H1 (cell line): ENCODE data around the gene SLC39A11. TPM values are rescaled to one million over a fixed set of nuclear protein-coding genes. Genes with fewer than 3 reads are reported as not detected.

Experiments used
- CTCF ChIA-PET: fragments of 300-600 bp; sonication (Branson Sonifier 250); formaldehyde crosslinking; loops from one replicate; lab custom pipeline; 2021; ENCODE audit not compliant: partially characterized antibody; lab: Charles Lee
- POLR2A ChIA-PET: fragments of 300-600 bp; sonication (Branson Sonifier 250); formaldehyde crosslinking; loops from one replicate; lab custom pipeline; 2021; ENCODE audit warnings: inconsistent platforms; ENCODE audit not compliant: partially characterized antibody; lab: Charles Lee
- DNase-seq, 2 experiments: peaks; one replicate each; pipeline versions ENCODE4 v3.0.0 to v3.0.0-alpha.2; 2010 to 2022; ENCODE audit warnings: low spot score in 2 of 2, low read depth in 1 of 2, mixed read lengths in 1 of 2
- FAIRE-seq: peaks from 2 replicates; lab custom pipeline; 2011; peaks lifted over from hg19 to GRCh38; lab: Jason Lieb, UNC
- H2AFZ ChIP-seq: 2 replicates; pipeline ENCODE4 v1.8.1; 2012; ENCODE audit warnings: low read length, inconsistent platforms
- H2AK5ac ChIP-seq: 2 replicates; pipeline ENCODE4 v1.6.1; 2013; ENCODE audit warnings: low read depth, low read length
- H2BK120ac ChIP-seq: replicated peaks from 2 replicates; pipeline ENCODE3; 2013; ENCODE audit warnings: low read depth, low read length, inconsistent platforms
- H2BK12ac ChIP-seq: 2 replicates; pipeline ENCODE4 v1.6.1; 2013; ENCODE audit warnings: low read depth, low read length
- H2BK15ac ChIP-seq: 2 replicates; pipeline ENCODE4 v1.6.1; 2013; ENCODE audit warnings: low read length
- H2BK20ac ChIP-seq: 2 replicates; pipeline ENCODE4 v1.6.1; 2013; ENCODE audit warnings: low read length
- H2BK5ac ChIP-seq: 2 replicates; pipeline ENCODE4 v1.6.1; 2013; ENCODE audit warnings: low read depth, low read length
- H3K14ac ChIP-seq: 2 replicates; pipeline ENCODE4 v1.6.1; 2013; ENCODE audit warnings: inconsistent platforms; ENCODE audit not compliant: insufficient read length
- H3K18ac ChIP-seq: 2 replicates; pipeline ENCODE4 v1.6.1; 2013; ENCODE audit warnings: low read length; ENCODE audit errors: extremely low read depth
- H3K23ac ChIP-seq: 2 replicates; pipeline ENCODE4 v1.6.1; 2013; ENCODE audit warnings: inconsistent platforms; ENCODE audit not compliant: insufficient read length
- H3K23me2 ChIP-seq: 2 replicates; pipeline ENCODE4 v1.6.1; 2013; ENCODE audit warnings: low read depth, low read length
- H3K27ac ChIP-seq: 2 replicates; pipeline ENCODE4 v1.6.1; 2011; ENCODE audit warnings: low read depth, low read length, inconsistent platforms
- H3K27me3 ChIP-seq, 4 experiments: replicated peaks in 1 of 4; 1 replicate in 1 of 4; 2 replicates in 3 of 4; pipeline versions ENCODE4 v1.6.1 to v1.8.1; 2011 to 2013; ENCODE audit warnings: low read length in 3 of 4, mild to moderate bottlenecking in 3 of 4, inconsistent platforms in 2 of 4, mixed read lengths in 2 of 4, moderate library complexity in 1 of 4; ENCODE audit not compliant: control insufficient read depth in 3 of 4, insufficient read depth in 3 of 4; ENCODE audit errors: extremely low read depth in 1 of 4
- H3K36me3 ChIP-seq, 4 experiments: 2 replicates each; pipeline versions ENCODE4 v1.6.1 to v1.8.1; 2011 to 2013; ENCODE audit warnings: mild to moderate bottlenecking in 4 of 4, low read length in 3 of 4, moderate library complexity in 2 of 4, control low read depth in 1 of 4, inconsistent platforms in 1 of 4; ENCODE audit not compliant: insufficient read depth in 4 of 4, control insufficient read depth in 2 of 4
- H3K4ac ChIP-seq: replicated peaks from 2 replicates; pipeline ENCODE3; 2013; ENCODE audit warnings: low read length, low read depth, mixed read lengths, inconsistent platforms; ENCODE audit not compliant: insufficient read length
- H3K4me1 ChIP-seq, 4 experiments: replicated peaks in 1 of 4; 1 replicate in 1 of 4; 2 replicates in 3 of 4; pipeline versions ENCODE4 v1.6.1 to v1.8.1; 2011 to 2013; ENCODE audit warnings: low read length in 3 of 4, inconsistent platforms in 2 of 4, mixed read lengths in 1 of 4; ENCODE audit not compliant: insufficient read depth in 4 of 4, control insufficient read depth in 3 of 4
- H3K4me2 ChIP-seq, 2 experiments: 2 replicates each; pipeline versions ENCODE4 v1.6.1 to v1.8.1; 2011 to 2013; ENCODE audit warnings: low read depth in 2 of 2, low read length in 2 of 2, control low read depth in 1 of 2, inconsistent platforms in 1 of 2, mild to moderate bottlenecking in 1 of 2; ENCODE audit not compliant: insufficient read depth in 1 of 2
- H3K4me3 ChIP-seq, 4 experiments: fragments of 200-600, 300-600 bp in 1 of 4; sonication (generic), shearing (Covaris generic), sonication (Bioruptor Twin) in 1 of 4; 2 replicates each; pipeline versions ENCODE4 v1.5.1 to v1.8.1; 2011 to 2016; ENCODE audit warnings: low read length in 4 of 4, low read depth in 3 of 4, control low read depth in 2 of 4, inconsistent platforms in 2 of 4, mild to moderate bottlenecking in 2 of 4, mixed read lengths in 1 of 4, moderate library complexity in 1 of 4; ENCODE audit not compliant: insufficient read depth in 2 of 4; ENCODE audit errors: extremely low read depth in 1 of 4
- H3K56ac ChIP-seq: replicated peaks from 2 replicates; pipeline ENCODE3; 2013; ENCODE audit warnings: low read depth, mild to moderate bottlenecking, mixed read lengths, low read length, inconsistent platforms; ENCODE audit not compliant: insufficient read length
- H3K79me1 ChIP-seq: 2 replicates; pipeline ENCODE4 v1.6.1; 2013; ENCODE audit warnings: low read depth, low read length, control low read depth
- H3K79me2 ChIP-seq, 2 experiments: 2 replicates each; pipeline versions ENCODE4 v1.6.1 to v1.8.1; 2012 to 2013; ENCODE audit warnings: low read length in 2 of 2, mild to moderate bottlenecking in 2 of 2, inconsistent platforms in 1 of 2; ENCODE audit not compliant: insufficient read depth in 2 of 2, control insufficient read depth in 1 of 2
- H3K9ac ChIP-seq, 4 experiments: replicated peaks in 1 of 4; 1 replicate in 1 of 4; 2 replicates in 3 of 4; pipeline versions ENCODE4 v1.6.1 to v1.8.1; 2011 to 2013; ENCODE audit warnings: low read depth in 3 of 4, low read length in 3 of 4, control low read depth in 2 of 4, mild to moderate bottlenecking in 2 of 4, moderate library complexity in 2 of 4, inconsistent platforms in 1 of 4; ENCODE audit errors: extremely low read depth in 1 of 4
- H3K9me3 ChIP-seq, 2 experiments: 2 replicates each; pipeline versions ENCODE4 v1.6.1 to v1.8.1; 2012 to 2013; ENCODE audit warnings: mild to moderate bottlenecking in 2 of 2, moderate library complexity in 2 of 2, control low read depth in 1 of 2, inconsistent platforms in 1 of 2, low read depth in 1 of 2, low read length in 1 of 2, mixed read lengths in 1 of 2; ENCODE audit not compliant: insufficient read depth in 2 of 2
- H4K20me1 ChIP-seq, 2 experiments: replicated peaks in 1 of 2; 2 replicates each; pipeline versions ENCODE3 to v1.8.1; 2011 to 2013; ENCODE audit warnings: inconsistent platforms in 2 of 2, low read length in 2 of 2, mild to moderate bottlenecking in 1 of 2; ENCODE audit not compliant: insufficient read depth in 2 of 2, control insufficient read depth in 1 of 2
- H4K5ac ChIP-seq: 2 replicates; pipeline ENCODE4 v1.6.1; 2013; ENCODE audit warnings: low read length, low read depth, mixed read lengths, inconsistent platforms; ENCODE audit not compliant: insufficient read length
- H4K8ac ChIP-seq: 2 replicates; pipeline ENCODE4 v1.8.0; 2013; ENCODE audit warnings: mild to moderate bottlenecking, moderate library complexity, low read length, inconsistent platforms; ENCODE audit not compliant: insufficient read depth; ENCODE audit errors: extremely low read depth
- H4K91ac ChIP-seq: replicated peaks from 2 replicates; pipeline ENCODE3; 2013; ENCODE audit warnings: low read length, mixed read lengths, inconsistent platforms; ENCODE audit not compliant: insufficient read length
- MAFK ChIP-seq: IDR thresholded peaks from 2 replicates; pipeline ENCODE4 v1.6.1; 2012; ENCODE audit warnings: low read depth, mild to moderate bottlenecking, improper control_type of control experiment, low read length
- SIRT6 ChIP-seq: IDR thresholded peaks from one replicate; pipeline ENCODE4 v1.7.1; 2012; ENCODE audit warnings: low read length, inconsistent platforms
- WGBS, 2 experiments: shearing (Covaris generic) in 1 of 2; methylation state at CpG; one replicate each; pipeline versions ENCODE4 v1.1.6 to v1.1.7; 2013 to 2015; ENCODE audit warnings: low lambda C conversion rate in 2 of 2, mixed read lengths in 2 of 2, inconsistent platforms in 1 of 2, low coverage in 1 of 2, missing lambda C conversion rate in 1 of 2; ENCODE audit not compliant: insufficient replicate concordance in 2 of 2, insufficient coverage in 1 of 2, insufficient read length in 1 of 2; ENCODE audit errors: extremely low coverage in 1 of 2, missing lambda C conversion rate in 1 of 2; 5-methylcytosine and 5-hydroxymethylcytosine counted together
- polyA plus RNA-seq, 7 experiments: library from polyadenylated mRNA; depleted of rRNA in 3 of 7; stranded (reverse) in 5 of 7; unstranded in 2 of 7; fragments of >200 nt in 5 of 7; fragments of 200-250 nt in 2 of 7; gene quantifications; 1 replicate in 5 of 7; 2 replicates in 1 of 7; 4 replicates in 1 of 7; pipeline versions ENCODE4 v1.2.1 to v1.2.3, GENCODE V29; 2011 to 2013; ENCODE audit warnings: missing spikeins in 2 of 7, mixed read lengths in 2 of 7
- total RNA-seq: library from RNA; stranded (reverse); fragmentation: NEBNext Ultra II Directional; extraction: Animal tissue kit (Norgen Biotek cat#: 25700); gene quantifications from 2 replicates; pipeline ENCODE4 v1.2.1, GENCODE V29; 2021

Gene SLC39A11
- total and polyA plus RNA-seq, 2 of the 8 experiments (the other 6 are each of a cell fraction or from before 2014, with no cell fraction given) = 12.2 to 19.6 TPM

GRCh38 chr17:72756256-72756655 lies 336.2 kb downstream of the SLC39A11 start:
- no peaks in the 10 kb centered on the region for H3K4me1 ChIP-seq
- no peak overlapping the region for H2AK5ac ChIP-seq
- no peak overlapping the region for H3K4me2 ChIP-seq
- no peak overlapping the region for H4K5ac ChIP-seq
- no peaks in the 10 kb centered on the region for H3K79me2 ChIP-seq
- no peak overlapping the region for H3K4me3 ChIP-seq
- H2BK15ac ChIP-seq = no peak overlapping the region
- H4K91ac ChIP-seq = no peak overlapping the region
- H4K8ac ChIP-seq = no peak overlapping the region
- H3K56ac ChIP-seq = no peak overlapping the region
- H3K18ac ChIP-seq = no peak overlapping the region
- H3K23ac ChIP-seq = no peak overlapping the region
- no peak for TF ChIP-seq SIRT6
- TF ChIP-seq MAFK = peak; percentile 21; the same call in 1 of the 2 replicates
- H2BK5ac ChIP-seq = no peak overlapping the region
- H3K36me3 ChIP-seq = no peaks in the 10 kb centered on the region
- H3K23me2 ChIP-seq = no peaks in the 10 kb centered on the region
- no peak overlapping the region for H2BK120ac ChIP-seq
- H3K27me3 ChIP-seq = no peaks in the 10 kb centered on the region
- POLR2A ChIA-PET = no interaction called here
- H3K9ac ChIP-seq = no peak overlapping the region
- no peak overlapping the region for H3K4ac ChIP-seq
- no peak overlapping the region for H3K14ac ChIP-seq
- no peak overlapping the region for H2BK12ac ChIP-seq
- no peaks in the 10 kb centered on the region for H3K79me1 ChIP-seq
- no peak overlapping the region for H2AFZ ChIP-seq
- H2BK20ac ChIP-seq = no peak overlapping the region
- no peaks in the 10 kb centered on the region for H4K20me1 ChIP-seq
- FAIRE-seq (no peak), DNase-seq (no peak)
- no peak overlapping the region for H3K27ac ChIP-seq
- CTCF ChIA-PET = interaction anchor here (0.9 to 1.0 kb wide), 2 partner anchors 9 to 22 kb away, joined by 3 read pairs; no protein-coding TSS in a partner anchor
- WGBS, 2 experiments = 92% methylated on average over 3 of the region's 3 CpGs; no CpG with 5 or more reads in 1 of the 2 experiments
- H3K9me3 ChIP-seq = peaks cover 0 to 2% of the 10 kb centered on the region in 2 experiments; a peak in 1 of 4 replicates
